ENCODE results near the gene ITIH3. TPM values are rescaled to one million over a fixed set of nuclear protein-coding genes. Genes with fewer than 3 reads are reported as not detected.

ITIH3 gene
- total and polyA plus RNA-seq, 2 donors from 2014 or later, result 2.1 to 2.3 TPM

DNA sequence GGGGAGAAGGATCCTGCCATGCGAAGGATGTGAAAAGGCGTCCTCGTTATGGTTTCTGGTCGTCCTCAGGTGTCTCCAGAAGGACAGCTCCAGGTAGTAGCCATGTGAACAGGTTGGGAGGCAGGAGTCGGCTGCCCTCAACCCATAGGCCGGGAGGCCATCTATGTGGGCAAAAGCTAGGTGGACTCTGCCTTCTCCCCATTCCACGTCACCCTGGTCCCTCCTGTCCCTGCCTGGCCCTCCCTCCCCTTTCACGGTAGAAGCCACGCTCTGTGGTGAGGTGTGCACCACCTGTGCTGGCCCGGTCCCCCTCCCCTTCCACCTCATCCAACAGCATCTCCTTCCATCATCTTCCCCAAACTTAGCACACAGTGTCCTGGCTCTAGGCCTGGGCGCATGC lies 16.3 kb downstream of the ITIH3 start:
- no peaks in the 10 kb centered on the region for H3K4me1 ChIP-seq (ENCODE audit: control insufficient read depth in 2 of 3, insufficient read depth in 2 of 3, low read depth in 1 of 3, low read length in 3 of 3)
- H3K27ac ChIP-seq (ENCODE audit: low read depth in 2 of 2, low read length in 2 of 2), result no peak overlapping the region
- no peak for FAIRE-seq
- no peaks in the 10 kb centered on the region for H3K9me3 ChIP-seq (ENCODE audit: control insufficient read depth in 2 of 3, insufficient read depth in 1 of 3, low read length in 3 of 3)
- H3K27me3 ChIP-seq (ENCODE audit: control insufficient read depth, insufficient read depth, low read length), result no peaks in the 10 kb centered on the region
- DNase-seq, result no peak
- intact Hi-C loops (cut with DNase I), result no loop called here
- H3K4me3 ChIP-seq (ENCODE audit: low read length in 3 of 3), result no peak overlapping the region
- TF ChIP-seq, protein P1, sequence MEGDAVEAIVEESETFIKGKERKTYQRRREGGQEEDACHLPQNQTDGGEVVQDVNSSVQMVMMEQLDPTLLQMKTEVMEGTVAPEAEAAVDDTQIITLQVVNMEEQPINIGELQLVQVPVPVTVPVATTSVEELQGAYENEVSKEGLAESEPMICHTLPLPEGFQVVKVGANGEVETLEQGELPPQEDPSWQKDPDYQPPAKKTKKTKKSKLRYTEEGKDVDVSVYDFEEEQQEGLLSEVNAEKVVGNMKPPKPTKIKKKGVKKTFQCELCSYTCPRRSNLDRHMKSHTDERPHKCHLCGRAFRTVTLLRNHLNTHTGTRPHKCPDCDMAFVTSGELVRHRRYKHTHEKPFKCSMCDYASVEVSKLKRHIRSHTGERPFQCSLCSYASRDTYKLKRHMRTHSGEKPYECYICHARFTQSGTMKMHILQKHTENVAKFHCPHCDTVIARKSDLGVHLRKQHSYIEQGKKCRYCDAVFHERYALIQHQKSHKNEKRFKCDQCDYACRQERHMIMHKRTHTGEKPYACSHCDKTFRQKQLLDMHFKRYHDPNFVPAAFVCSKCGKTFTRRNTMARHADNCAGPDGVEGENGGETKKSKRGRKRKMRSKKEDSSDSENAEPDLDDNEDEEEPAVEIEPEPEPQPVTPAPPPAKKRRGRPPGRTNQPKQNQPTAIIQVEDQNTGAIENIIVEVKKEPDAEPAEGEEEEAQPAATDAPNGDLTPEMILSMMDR (IDR thresholded peaks at IDR 0.05; ENCODE audit: borderline replicate concordance, extremely low read depth, insufficient read depth), result no peak
- H3K9ac ChIP-seq (ENCODE audit: low read length in 3 of 3), result no peak overlapping the region
- H3K36me3 ChIP-seq (ENCODE audit: control insufficient read depth in 2 of 3, insufficient read depth in 3 of 3, low read length in 3 of 3), result no peaks in the 10 kb centered on the region

DNA sequence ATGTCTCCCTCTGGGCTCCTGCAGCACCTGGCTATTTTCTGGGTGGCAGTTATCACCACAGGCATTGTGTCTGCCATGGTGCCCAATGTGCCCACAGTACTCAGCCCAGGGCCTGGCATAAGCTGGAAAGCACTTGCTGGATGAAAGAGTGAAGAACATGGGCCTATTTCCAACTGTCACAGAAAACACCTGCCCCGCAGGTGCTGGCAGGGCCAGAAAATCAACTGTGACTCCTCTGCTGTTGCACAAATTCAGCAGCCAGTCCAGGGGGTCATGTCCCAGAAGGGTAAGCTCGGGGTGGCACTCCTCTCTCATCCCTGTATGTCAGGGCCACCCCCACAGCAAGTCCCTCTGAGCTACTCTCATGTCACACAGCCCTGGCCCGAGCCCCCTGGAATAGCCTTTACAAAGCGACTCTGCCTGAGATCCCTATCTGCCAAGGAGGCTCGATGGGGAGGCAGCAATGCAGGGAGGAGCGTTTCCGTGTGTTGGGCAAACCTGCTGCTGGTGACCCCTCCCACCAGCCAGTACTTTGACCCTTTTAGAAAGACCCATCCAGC lies 16.9 kb downstream of the ITIH3 start:
- Histone ChIP-seq H3K4me3 (ENCODE audit: low read length in 3 of 3) (no peak overlapping the region), H3K9ac (ENCODE audit: low read length in 3 of 3) (no peak overlapping the region), H3K36me3 (ENCODE audit: control insufficient read depth in 2 of 3, insufficient read depth in 3 of 3, low read length in 3 of 3) (no peaks in the 10 kb centered on the region), H3K9me3 (ENCODE audit: control insufficient read depth in 2 of 3, insufficient read depth in 1 of 3, low read length in 3 of 3) (no peaks in the 10 kb centered on the region), H3K27me3 (ENCODE audit: control insufficient read depth, insufficient read depth, low read length) (no peaks in the 10 kb centered on the region), H3K27ac (ENCODE audit: low read depth in 2 of 2, low read length in 2 of 2) (no peak overlapping the region), H3K4me1 (ENCODE audit: control insufficient read depth in 2 of 3, insufficient read depth in 2 of 3, low read depth in 1 of 3, low read length in 3 of 3) (no peaks in the 10 kb centered on the region)
- TF ChIP-seq, protein P1 (IDR thresholded peaks at IDR 0.05; ENCODE audit: borderline replicate concordance, extremely low read depth, insufficient read depth), result no peak
- FAIRE-seq (no peak), DNase-seq (no peak)
- intact Hi-C loops (cut with DNase I), result no loop called here

DNA sequence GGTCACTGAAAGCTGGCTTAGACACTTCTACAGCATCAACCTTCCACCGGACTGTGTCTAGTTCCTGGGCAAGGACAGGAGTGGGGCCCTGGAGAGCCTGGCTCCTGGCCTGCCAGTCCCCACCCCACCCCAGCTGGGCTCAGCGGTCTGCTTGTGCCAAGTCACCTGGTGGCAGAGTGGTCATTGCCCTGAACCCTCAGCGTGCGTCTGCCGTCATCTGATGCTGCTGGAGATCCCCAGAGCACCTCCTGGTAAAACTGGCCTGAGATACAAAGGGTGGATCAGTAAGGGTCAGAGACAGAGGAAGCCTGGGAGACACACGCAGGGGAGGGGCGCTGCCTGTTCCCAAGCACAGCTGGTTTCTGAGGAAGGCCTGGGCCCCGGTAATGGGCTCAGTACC lies 19.2 kb downstream of the ITIH3 start:
- Histone ChIP-seq H3K9me3 (ENCODE audit: control insufficient read depth in 2 of 3, insufficient read depth in 1 of 3, low read length in 3 of 3) (no peaks in the 10 kb centered on the region), H3K27ac (ENCODE audit: low read depth in 2 of 2, low read length in 2 of 2) (no peak overlapping the region), H3K4me1 (ENCODE audit: control insufficient read depth in 2 of 3, insufficient read depth in 2 of 3, low read depth in 1 of 3, low read length in 3 of 3) (no peaks in the 10 kb centered on the region), H3K36me3 (ENCODE audit: control insufficient read depth in 2 of 3, insufficient read depth in 3 of 3, low read length in 3 of 3) (no peaks in the 10 kb centered on the region), H3K4me3 (ENCODE audit: low read length in 3 of 3) (no peak overlapping the region), H3K27me3 (ENCODE audit: control insufficient read depth, insufficient read depth, low read length) (no peaks in the 10 kb centered on the region), H3K9ac (ENCODE audit: low read length in 3 of 3) (no peak overlapping the region)
- no peak for FAIRE-seq
- intact Hi-C loops (cut with DNase I), result no loop called here
- DNase-seq, result no peak
- TF ChIP-seq, protein P1 (IDR thresholded peaks at IDR 0.05; ENCODE audit: borderline replicate concordance, extremely low read depth, insufficient read depth), result no peak

DNA sequence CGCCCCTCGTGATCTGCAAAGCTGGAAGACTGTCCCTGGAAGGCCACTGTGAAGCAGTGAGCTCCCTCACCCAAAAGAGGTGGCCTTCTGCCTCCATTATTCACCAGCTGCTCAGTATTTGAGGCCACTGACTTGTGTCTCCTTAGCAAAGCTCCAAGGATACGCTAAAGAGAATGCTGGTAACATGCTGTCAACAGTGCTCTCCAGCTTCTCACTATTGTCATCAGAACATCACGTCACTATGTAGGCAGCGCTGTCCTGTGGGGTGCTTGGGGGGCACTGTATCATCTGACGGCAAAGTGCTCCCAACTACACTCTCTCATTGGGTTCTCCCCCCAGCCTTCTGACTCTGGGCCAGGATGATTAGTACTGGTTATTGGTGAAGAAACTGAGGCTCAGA lies 21.6 kb downstream of the ITIH3 start:
- DNase-seq (no peak), FAIRE-seq (no peak)
- Histone ChIP-seq H3K9ac (ENCODE audit: low read length in 3 of 3) (no peak overlapping the region), H3K9me3 (ENCODE audit: control insufficient read depth in 2 of 3, insufficient read depth in 1 of 3, low read length in 3 of 3) (no peaks in the 10 kb centered on the region), H3K4me1 (ENCODE audit: control insufficient read depth in 2 of 3, insufficient read depth in 2 of 3, low read depth in 1 of 3, low read length in 3 of 3) (no peaks in the 10 kb centered on the region), H3K4me3 (ENCODE audit: low read length in 3 of 3) (no peak overlapping the region), H3K36me3 (ENCODE audit: control insufficient read depth in 2 of 3, insufficient read depth in 3 of 3, low read length in 3 of 3) (no peaks in the 10 kb centered on the region), H3K27ac (ENCODE audit: low read depth in 2 of 2, low read length in 2 of 2) (no peak overlapping the region), H3K27me3 (ENCODE audit: control insufficient read depth, insufficient read depth, low read length) (no peaks in the 10 kb centered on the region)
- intact Hi-C loops (cut with DNase I), result no loop called here
- TF ChIP-seq, protein P1 (IDR thresholded peaks at IDR 0.05; ENCODE audit: borderline replicate concordance, extremely low read depth, insufficient read depth), result no peak
